RWPE1 (cell line): Measurements from ENCODE around the gene CRABP1.

Experiments
- CTCF ChIA-PET: fragments of 350-600 bp; sonication (Branson Sonifier 250); formaldehyde crosslinking; extraction: SDS; loops from one replicate; lab custom pipeline; 2021; lab: Yijun Ruan, JAX
- POLR2A ChIA-PET: fragments of 400-600 bp; formaldehyde crosslinking; extraction: SDS; loops from one replicate; lab custom pipeline; 2020; ENCODE audit warnings: antibody characterized with exemption; ENCODE audit not compliant: low non-redundant PET; lab: Yijun Ruan, JAX
- DNase-seq: peaks from one replicate; pipeline ENCODE4 v3.0.0; 2012; ENCODE audit warnings: low spot score
- H3K27ac ChIP-seq: fragments of 450-650 bp; 2 replicates; pipeline ENCODE4 v1.5.1; 2017
- TF ChIP-seq, protein P1 (sequence below): fragments of 450-650 bp; conservative IDR thresholded peaks from 2 replicates; pipeline ENCODE4 v1.5.1; 2017; ENCODE audit warnings: low read depth, mild to moderate bottlenecking

CRABP1 gene

DNA sequence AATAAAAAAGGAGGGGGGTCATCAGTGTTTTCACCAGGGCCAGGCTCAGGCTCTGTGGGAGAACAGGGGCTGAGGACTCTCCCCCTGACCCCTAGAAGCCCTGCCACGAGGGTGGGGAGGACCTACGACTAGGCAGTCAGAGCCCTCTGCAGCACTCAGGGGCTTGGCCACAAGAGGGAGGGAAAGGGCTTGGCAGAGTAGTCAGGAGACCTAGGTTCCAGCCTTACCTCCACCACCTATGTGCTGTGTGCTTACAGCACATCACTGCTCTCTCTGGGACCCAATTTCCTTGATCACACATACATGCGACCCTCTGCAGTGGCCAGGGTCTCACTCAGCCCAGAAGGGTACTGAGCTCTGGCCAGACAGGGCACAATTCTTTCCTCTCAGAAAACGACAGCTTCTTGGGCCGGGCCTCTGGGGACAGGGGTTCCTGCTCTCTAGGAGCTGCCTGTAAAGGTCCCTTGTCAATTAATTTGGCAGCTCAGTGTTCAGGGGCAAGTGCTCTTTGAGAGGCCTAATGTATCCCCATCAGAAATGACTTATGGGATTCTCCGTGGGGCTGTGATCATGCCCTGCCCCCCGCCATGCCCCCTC is 24.4 kb upstream of the CRABP1 start:
- no peak overlapping the region for H3K27ac ChIP-seq
- no peak for DNase-seq
- POLR2A ChIA-PET: no interaction called here

GRCh38 chr15:78316283-78317083 is 23.7 kb upstream of the CRABP1 start:
- POLR2A ChIA-PET: no interaction called here
- CTCF ChIA-PET: interaction anchor here (0.6 kb wide), 2 partner anchors 99 to 102 kb away, joined by 3 to 5 read pairs; no protein-coding TSS in a partner anchor
- H3K27ac ChIP-seq: no peak overlapping the region
- TF ChIP-seq, protein P1, sequence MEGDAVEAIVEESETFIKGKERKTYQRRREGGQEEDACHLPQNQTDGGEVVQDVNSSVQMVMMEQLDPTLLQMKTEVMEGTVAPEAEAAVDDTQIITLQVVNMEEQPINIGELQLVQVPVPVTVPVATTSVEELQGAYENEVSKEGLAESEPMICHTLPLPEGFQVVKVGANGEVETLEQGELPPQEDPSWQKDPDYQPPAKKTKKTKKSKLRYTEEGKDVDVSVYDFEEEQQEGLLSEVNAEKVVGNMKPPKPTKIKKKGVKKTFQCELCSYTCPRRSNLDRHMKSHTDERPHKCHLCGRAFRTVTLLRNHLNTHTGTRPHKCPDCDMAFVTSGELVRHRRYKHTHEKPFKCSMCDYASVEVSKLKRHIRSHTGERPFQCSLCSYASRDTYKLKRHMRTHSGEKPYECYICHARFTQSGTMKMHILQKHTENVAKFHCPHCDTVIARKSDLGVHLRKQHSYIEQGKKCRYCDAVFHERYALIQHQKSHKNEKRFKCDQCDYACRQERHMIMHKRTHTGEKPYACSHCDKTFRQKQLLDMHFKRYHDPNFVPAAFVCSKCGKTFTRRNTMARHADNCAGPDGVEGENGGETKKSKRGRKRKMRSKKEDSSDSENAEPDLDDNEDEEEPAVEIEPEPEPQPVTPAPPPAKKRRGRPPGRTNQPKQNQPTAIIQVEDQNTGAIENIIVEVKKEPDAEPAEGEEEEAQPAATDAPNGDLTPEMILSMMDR: no peak
- no peak for DNase-seq

More for the DNA sequence above, 24.4 kb upstream of the CRABP1 start:
- TF ChIP-seq, protein P1: no peak
- CTCF ChIA-PET: interaction anchor here (0.6 kb wide), 2 partner anchors 100 to 102 kb away, joined by 3 to 5 read pairs; no protein-coding TSS in a partner anchor

DNA sequence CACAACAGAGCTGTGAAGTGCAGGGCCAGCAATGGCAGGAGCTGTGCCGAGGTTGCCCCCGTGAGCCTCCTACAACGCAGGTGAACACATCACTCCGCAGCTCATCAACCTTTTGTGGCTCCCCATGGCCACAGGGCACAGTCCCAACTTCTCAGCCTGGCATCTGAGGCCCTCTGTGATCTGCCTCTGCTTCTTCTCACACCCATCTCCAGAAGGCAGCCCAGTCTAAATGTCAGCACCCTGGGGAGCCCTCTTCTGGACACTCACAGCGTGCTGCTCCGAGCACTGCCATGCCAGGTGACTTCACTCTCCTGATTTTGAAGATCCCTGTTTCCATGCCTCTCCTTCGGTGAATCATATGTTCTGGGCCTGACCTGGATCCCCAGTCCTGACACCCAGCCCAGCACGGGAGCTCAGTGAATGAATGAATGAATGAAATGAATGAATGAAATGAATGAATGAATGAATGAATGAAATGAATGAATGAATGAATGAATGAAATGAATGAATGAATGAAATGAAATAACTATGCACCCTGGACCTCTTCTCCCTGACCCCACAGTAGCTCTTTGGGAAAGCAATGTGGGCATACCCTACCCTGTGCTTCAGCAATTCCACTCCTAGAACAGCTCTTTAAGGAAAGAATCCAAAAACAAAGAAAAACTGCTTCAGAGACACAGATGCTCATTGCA is 22.9 kb upstream of the CRABP1 start:
- ChIA-PET CTCF (interaction anchor here (0.6 to 0.7 kb wide), 4 partner anchors 8 to 875 kb away, joined by 3 read pairs; no protein-coding TSS in a partner anchor), POLR2A (no interaction called here)
- TF ChIP-seq, protein P1: no peak
- DNase-seq: peak; percentile 33
- no peak overlapping the region for H3K27ac ChIP-seq

GRCh38 chr15:78319588-78319987 is 20.6 kb upstream of the CRABP1 start:
- ChIA-PET CTCF (no interaction called here), POLR2A (no interaction called here)
- TF ChIP-seq, protein P1: no peak
- H3K27ac ChIP-seq: no peak overlapping the region
- no peak for DNase-seq

DNA sequence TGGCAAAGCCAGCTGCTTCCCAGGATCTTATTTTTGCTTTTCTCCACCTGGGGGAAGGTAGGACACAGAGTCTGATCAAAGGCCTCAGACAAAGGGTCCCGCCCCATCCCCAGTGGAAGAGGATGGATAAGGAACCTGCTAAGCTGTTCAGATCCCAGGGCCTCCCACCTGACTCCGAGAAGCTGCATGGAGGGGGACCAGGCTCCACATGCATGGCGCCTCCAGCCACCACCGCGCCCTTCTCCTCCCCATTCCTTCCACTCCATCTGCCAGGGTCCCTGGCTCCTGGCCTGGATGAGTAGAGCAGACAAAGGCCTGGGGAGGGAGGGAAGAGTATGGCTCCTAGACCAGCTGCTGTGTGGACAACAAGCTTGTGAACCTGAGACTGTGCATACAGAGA is 20.0 kb upstream of the CRABP1 start:
- no peak overlapping the region for H3K27ac ChIP-seq
- POLR2A ChIA-PET: no interaction called here
- CTCF ChIA-PET: no interaction called here
- TF ChIP-seq, protein P1: no peak
- no peak for DNase-seq

DNA sequence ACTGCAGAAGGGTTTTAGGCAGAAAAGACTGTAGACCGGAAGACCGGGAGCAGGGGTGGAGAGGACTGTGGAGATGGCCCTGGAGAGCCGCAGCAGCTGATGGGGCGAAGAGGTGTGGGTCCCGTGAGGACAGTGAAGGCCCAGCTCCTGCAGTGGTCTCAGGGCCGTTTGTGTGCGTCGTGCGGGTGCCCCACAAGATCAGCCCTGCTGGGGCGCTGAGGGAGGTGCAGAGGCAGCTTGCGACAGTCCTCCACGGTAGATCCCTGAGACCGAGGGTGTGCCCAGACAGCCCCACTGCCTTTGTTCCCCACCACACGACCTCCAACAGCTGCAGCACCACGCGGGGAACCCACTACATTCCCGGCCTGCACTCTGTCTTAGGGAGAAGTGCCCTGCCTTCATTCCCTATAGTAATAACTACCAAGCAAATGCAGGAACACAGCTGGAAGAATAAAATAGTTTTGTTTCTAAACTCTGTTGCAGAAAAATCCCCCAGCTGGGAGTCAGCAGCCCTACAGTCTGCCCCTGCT is 19.0 kb upstream of the CRABP1 start:
- POLR2A ChIA-PET: no interaction called here
- no peak overlapping the region for H3K27ac ChIP-seq
- CTCF ChIA-PET: interaction anchor here (0.6 to 1.8 kb wide), 2 partner anchors 85 to 94 kb away, joined by 4 read pairs; no protein-coding TSS in a partner anchor
- DNase-seq: no peak
- TF ChIP-seq, protein P1: no peak
